GM19463 (cell line): ENCODE measurements around the gene CACNA1C.

Experiments
- ATAC-seq: cut with Tn5 transposase; IDR thresholded peaks from one replicate; pipeline ENCODE4 v1.9.1; 2021; ENCODE audit warnings: mild to moderate bottlenecking, moderate library complexity; ENCODE audit not compliant: unreplicated experiment

The CACNA1C gene

GRCh38 chr12:2311020-2311778 lies 258.4 kb downstream of the CACNA1C start:
- no peak for ATAC-seq

GRCh38 chr12:2312175-2312574 lies 259.4 kb downstream of the CACNA1C start:
- ATAC-seq = no peak

GRCh38 chr12:2312770-2313169 lies 260.0 kb downstream of the CACNA1C start:
- ATAC-seq = no peak

GRCh38 chr12:2314492-2314891 lies 261.7 kb downstream of the CACNA1C start:
- no peak for ATAC-seq

- ATAC-seq = no peak
Measured at GRCh38 chr12:2317772-2318171, 265.0 kb downstream of the CACNA1C start.

GRCh38 chr12:2318286-2318685 lies 265.5 kb downstream of the CACNA1C start:
- ATAC-seq = no peak

GRCh38 chr12:2319136-2319535 lies 266.3 kb downstream of the CACNA1C start:
- no peak for ATAC-seq

GRCh38 chr12:2319737-2320506 lies 267.1 kb downstream of the CACNA1C start:
- no peak for ATAC-seq

- ATAC-seq = no peak
Measured at GRCh38 chr12:2320841-2321240, 268.1 kb downstream of the CACNA1C start.

- no peak for ATAC-seq
Measured at GRCh38 chr12:2322554-2323120, 269.9 kb downstream of the CACNA1C start.

GRCh38 chr12:2323532-2324255 lies 270.9 kb downstream of the CACNA1C start:
- no peak for ATAC-seq

- no peak for ATAC-seq
Measured at GRCh38 chr12:2324387-2324786, 271.6 kb downstream of the CACNA1C start.

- ATAC-seq = no peak
Measured at GRCh38 chr12:2325519-2325918, 272.7 kb downstream of the CACNA1C start.

- ATAC-seq = no peak
Measured at GRCh38 chr12:2326470-2326869, 273.7 kb downstream of the CACNA1C start.

GRCh38 chr12:2328661-2329060 lies 275.9 kb downstream of the CACNA1C start:
- no peak for ATAC-seq

- no peak for ATAC-seq
Measured at GRCh38 chr12:2329661-2330210, 276.9 kb downstream of the CACNA1C start.

GRCh38 chr12:2332236-2332635 lies 279.4 kb downstream of the CACNA1C start:
- no peak for ATAC-seq

GRCh38 chr12:2332947-2333346 lies 280.2 kb downstream of the CACNA1C start:
- no peak for ATAC-seq

GRCh38 chr12:2333491-2334195 lies 280.9 kb downstream of the CACNA1C start:
- ATAC-seq = no peak

- no peak for ATAC-seq
Measured at GRCh38 chr12:2334271-2334670, 281.5 kb downstream of the CACNA1C start.
